BLaER1 treated with 17β-estradiol and CSF1 and Interleukin-3, amounts not matched to agents 10 nM and 100 nM (cell line): ENCODE results near the gene STARD9.
A peak's percentile ranks its signal among the peaks of the same experiment; 100 is the strongest.
"Not testable (repeated sequence)": the region's sequence is repeated elsewhere in the genome, so short reads cannot be mapped to it uniquely, and the experiment has no call there.

Experiments used
- H3K27ac ChIP-seq, 11 experiments: shearing (Covaris generic); formaldehyde crosslinking; 2 replicates each; pipeline ENCODE4 v1.8.1; 2022
- H3K27me3 ChIP-seq, 11 experiments: shearing (Covaris generic); formaldehyde crosslinking; 2 replicates each; pipeline ENCODE4 v1.8.1; 2022
- H3K36me3 ChIP-seq, 11 experiments: shearing (Covaris generic); formaldehyde crosslinking; 2 replicates each; pipeline ENCODE4 v1.8.1; 2022
- H3K4me1 ChIP-seq, 10 experiments: shearing (Covaris generic); formaldehyde crosslinking; 2 replicates each; pipeline ENCODE4 v1.8.1; 2022
- H3K4me2 ChIP-seq, 11 experiments: shearing (Covaris generic); formaldehyde crosslinking; 2 replicates each; pipeline ENCODE4 v1.8.1; 2022
- H3K4me3 ChIP-seq, 10 experiments: shearing (Covaris generic); formaldehyde crosslinking; 2 replicates each; pipeline ENCODE4 v1.8.1; 2022
- H3K9ac ChIP-seq, 11 experiments: shearing (Covaris generic); formaldehyde crosslinking; 2 replicates each; pipeline ENCODE4 v1.8.1; 2022
- H3K9me3 ChIP-seq, 11 experiments: shearing (Covaris generic); formaldehyde crosslinking; replicated peaks in 1 of 11; 2 replicates each; pipeline ENCODE4 v1.8.1; 2022
- H4K20me1 ChIP-seq, 11 experiments: shearing (Covaris generic); formaldehyde crosslinking; 2 replicates each; pipeline ENCODE4 v1.8.1; 2022
- Cebpa-rat ChIP-seq, 11 experiments: shearing (Covaris generic); IDR thresholded peaks; 2 replicates each; pipeline ENCODE4 v1.8.1; 2022

Gene STARD9

DNA sequence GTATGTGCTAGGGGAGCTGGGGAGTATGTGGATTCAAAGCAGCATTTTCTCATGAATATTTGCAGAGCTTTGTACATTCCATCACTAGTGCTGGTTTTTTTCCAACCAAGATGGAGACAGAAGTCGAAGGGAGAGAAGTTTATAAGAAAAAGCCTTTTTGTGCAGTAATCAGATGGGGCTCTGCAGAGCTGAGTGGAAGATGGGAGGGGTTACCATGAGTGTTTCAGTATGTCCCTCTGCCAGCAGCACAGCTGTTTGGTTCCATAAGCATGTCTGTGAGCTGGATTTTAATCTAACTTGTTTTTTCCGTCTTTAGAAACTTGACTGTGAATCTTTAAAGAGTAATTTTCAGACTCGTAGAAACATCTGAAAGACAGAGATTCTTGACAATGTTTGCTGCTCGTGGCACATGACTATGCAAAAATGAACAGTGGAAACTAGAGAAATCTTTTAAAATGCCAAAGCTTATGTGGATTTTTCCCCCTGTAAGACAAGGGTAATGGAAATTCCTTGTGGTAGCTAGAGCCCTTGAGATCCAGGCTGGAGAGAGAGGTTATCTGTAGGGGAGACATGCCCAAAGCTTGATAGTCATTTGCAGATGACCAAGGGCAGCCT, 20.3 kb downstream of the STARD9 start:
- TF ChIP-seq Cebpa-rat (IDR thresholded peaks at IDR 0.05), result no peak
- Histone ChIP-seq H3K27ac (no peak overlapping the region), H3K27me3 (no peaks in the 10 kb centered on the region), H3K9ac (no peak overlapping the region), H3K36me3 (peaks cover 9 to 47% (median 30%) of the 10 kb centered on the region in 11 experiments; a peak in 19 of 22 replicates), H3K4me2 (no peak overlapping the region), H3K4me3 (no peak overlapping the region), H3K4me1 (no peaks in the 10 kb centered on the region), H4K20me1 (no peaks in the 10 kb centered on the region), H3K9me3 (peaks cover 0 to 13% (median 8%) of the 10 kb centered on the region in 11 experiments; a peak in 10 of 22 replicates)

- peaks cover 21 to 34% (median 25%) of the 10 kb centered on the region in 10 experiments for H3K4me1 ChIP-seq
These were observed 25.9 kb downstream of the STARD9 start for GRCh38 chr15:42601316-42601715.

GRCh38 chr15:42602501-42602900, 27.1 kb downstream of the STARD9 start:
- peaks cover 18 to 50% (median 36%) of the 10 kb centered on the region in 11 experiments for H3K36me3 ChIP-seq
- H4K20me1 ChIP-seq, result no peaks in the 10 kb centered on the region
- no peak overlapping the region for H3K9ac ChIP-seq
- no peaks in the 10 kb centered on the region for H3K27me3 ChIP-seq
- no peak for TF ChIP-seq Cebpa-rat (IDR thresholded peaks at IDR 0.05)
- H3K4me2 ChIP-seq, result no peak overlapping the region
- no peak overlapping the region for H3K27ac ChIP-seq
- peaks cover 32 to 45% (median 37%) of the 10 kb centered on the region in 10 experiments for H3K4me1 ChIP-seq
- H3K9me3 ChIP-seq, result peaks cover 24 to 43% (median 37%) of the 10 kb centered on the region in 11 experiments
- no peak overlapping the region; a peak in 1 of 20 replicates for H3K4me3 ChIP-seq

More at GRCh38 chr15:42601316-42601715, 25.9 kb downstream of the STARD9 start:
- H3K27ac ChIP-seq, H3K9ac ChIP-seq, H4K20me1 ChIP-seq, H3K4me2 ChIP-seq, H3K27me3 ChIP-seq, H3K4me3 ChIP-seq: not testable (repeated sequence)
- H3K9me3 ChIP-seq, result peaks cover 24 to 43% (median 37%) of the 10 kb centered on the region in 11 experiments
- H3K36me3 ChIP-seq, result peaks cover 18 to 50% (median 36%) of the 10 kb centered on the region in 11 experiments

GRCh38 chr15:42603978-42604377, 28.6 kb downstream of the STARD9 start:
- H3K9me3 ChIP-seq, result peaks cover 24 to 43% (median 37%) of the 10 kb centered on the region in 11 experiments
- no peaks in the 10 kb centered on the region for H4K20me1 ChIP-seq
- no peak overlapping the region for H3K4me3 ChIP-seq
- H3K4me2 ChIP-seq, result peak overlapping the region in 6 of 11 experiments; percentile 1 to 96 (median 83); a peak in 6 of 22 replicates
- no peak overlapping the region for H3K9ac ChIP-seq
- peaks cover 18 to 46% (median 36%) of the 10 kb centered on the region in 11 experiments for H3K36me3 ChIP-seq
- no peak for TF ChIP-seq Cebpa-rat (IDR thresholded peaks at IDR 0.05)
- no peaks in the 10 kb centered on the region for H3K27me3 ChIP-seq
- peaks cover 47 to 60% (median 52%) of the 10 kb centered on the region in 10 experiments for H3K4me1 ChIP-seq
- peak overlapping the region in 3 of 11 experiments; percentile 17 to 78 (median 75); a peak in 7 of 22 replicates for H3K27ac ChIP-seq

DNA sequence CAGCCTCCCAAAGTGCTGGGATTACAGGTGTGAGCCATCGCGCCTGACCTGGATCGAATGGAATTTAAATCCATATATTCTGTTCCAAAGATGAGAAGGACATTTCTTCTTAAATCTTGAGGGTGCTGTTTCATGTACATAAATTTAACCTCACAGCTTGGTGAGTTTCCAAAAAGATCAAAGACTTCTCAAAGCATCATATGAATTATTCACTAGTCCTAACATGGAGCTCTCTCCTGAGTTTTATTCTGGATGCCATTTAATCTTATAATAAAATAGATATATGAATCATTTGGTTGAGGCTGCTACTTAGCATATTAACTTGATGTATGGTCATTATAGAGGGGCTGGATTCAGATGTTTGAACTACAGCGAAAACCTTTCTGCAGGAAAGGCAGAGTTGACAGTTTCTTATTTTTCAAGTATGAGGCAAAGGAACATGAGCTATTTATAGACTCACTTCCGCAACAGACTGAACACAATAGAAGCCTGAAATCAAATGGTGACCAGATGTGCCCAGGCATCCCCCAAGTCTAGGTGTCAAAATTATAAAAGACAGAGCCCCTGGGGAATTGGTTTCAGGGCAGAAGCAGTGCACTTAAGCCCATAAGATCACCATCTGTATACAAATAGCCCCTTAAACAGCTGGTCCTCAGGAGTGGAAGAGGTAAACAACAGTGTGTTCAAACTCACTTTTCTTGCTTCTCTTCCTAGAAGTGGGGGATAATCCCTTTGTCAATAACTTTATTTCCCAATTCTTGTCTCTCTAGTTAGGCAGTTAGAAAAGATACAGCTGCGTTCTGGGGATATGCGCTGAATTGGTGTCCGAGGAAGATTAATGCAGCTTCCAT, 29.7 kb downstream of the STARD9 start:
- TF ChIP-seq Cebpa-rat (IDR thresholded peaks at IDR 0.05), result no peak
- peak overlapping the region in 9 of 11 experiments; percentile 25 to 61 (median 47); a peak in 16 of 22 replicates for H3K9ac ChIP-seq
- no peaks in the 10 kb centered on the region for H3K27me3 ChIP-seq
- H3K4me2 ChIP-seq, result peak overlapping the region; percentile 76 to 96 (median 85)
- H4K20me1 ChIP-seq, result no peaks in the 10 kb centered on the region
- H3K9me3 ChIP-seq, result peaks cover 24 to 37% (median 33%) of the 10 kb centered on the region in 11 experiments
- H3K27ac ChIP-seq, result peak overlapping the region in 9 of 11 experiments; percentile 64 to 81 (median 75); a peak in 20 of 22 replicates
- H3K4me1 ChIP-seq, result peaks cover 54 to 72% (median 63%) of the 10 kb centered on the region in 10 experiments
- peak overlapping the region in 7 of 10 experiments; percentile 3 to 43 (median 10); a peak in 6 of 20 replicates for H3K4me3 ChIP-seq
- peaks cover 12 to 35% (median 28%) of the 10 kb centered on the region in 11 experiments for H3K36me3 ChIP-seq

DNA sequence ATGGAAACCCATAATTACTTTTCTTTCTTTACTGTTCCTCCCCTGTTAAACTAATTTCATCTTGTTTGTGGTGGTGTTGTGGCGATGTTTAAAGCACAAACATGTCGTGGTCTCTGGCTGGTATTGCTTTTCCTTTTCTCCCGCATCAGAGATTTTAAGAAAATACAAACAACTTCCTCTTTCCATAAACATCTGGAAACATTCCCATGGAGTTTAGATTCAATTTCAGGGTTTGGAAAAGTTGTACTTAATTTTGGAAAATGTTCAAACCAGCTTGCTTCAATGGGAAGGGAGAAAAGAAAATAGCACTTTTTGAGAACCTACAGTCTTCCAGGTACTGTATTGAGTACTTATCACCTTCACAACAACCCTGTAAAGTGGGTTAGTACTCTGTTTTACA, 30.4 kb downstream of the STARD9 start:
- Histone ChIP-seq H3K27ac (peak overlapping the region in 9 of 11 experiments; percentile 64 to 81 (median 75); a peak in 19 of 22 replicates), H4K20me1 (no peaks in the 10 kb centered on the region), H3K4me1 (peaks cover 54 to 77% (median 68%) of the 10 kb centered on the region in 10 experiments), H3K36me3 (peaks cover 9 to 29% (median 24%) of the 10 kb centered on the region in 11 experiments; a peak in 21 of 22 replicates), H3K9ac (peak overlapping the region in 9 of 11 experiments; percentile 25 to 61 (median 47); a peak in 15 of 22 replicates), H3K9me3 (peaks cover 24 to 30% (median 29%) of the 10 kb centered on the region in 11 experiments), H3K4me2 (peak overlapping the region; percentile 76 to 96 (median 85)), H3K27me3 (no peaks in the 10 kb centered on the region), H3K4me3 (peak overlapping the region in 6 of 10 experiments; percentile 3 to 43 (median 14); a peak in 5 of 20 replicates)
- no peak for TF ChIP-seq Cebpa-rat (IDR thresholded peaks at IDR 0.05)

DNA sequence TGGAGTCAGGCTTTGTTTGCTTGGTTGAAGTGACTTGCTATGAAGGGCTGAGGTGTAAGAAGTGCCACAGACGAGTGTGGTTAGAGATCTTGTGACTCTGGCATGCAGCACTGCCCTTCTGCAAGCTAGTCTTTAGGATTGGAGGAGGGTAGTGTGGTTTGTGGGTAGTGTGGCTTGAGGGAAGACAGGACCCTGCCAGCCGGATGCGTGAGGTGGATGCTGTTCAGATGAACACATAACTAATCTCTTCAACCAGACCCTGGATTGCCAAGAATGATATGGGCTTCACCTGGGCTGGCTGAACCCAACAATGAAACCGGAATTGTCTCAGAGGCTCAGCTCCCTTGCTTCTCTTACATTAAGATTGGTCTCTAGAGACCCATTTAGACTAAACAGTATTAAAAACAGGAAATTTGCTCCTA, 32.7 kb downstream of the STARD9 start:
- peaks cover 54 to 76% (median 68%) of the 10 kb centered on the region in 10 experiments for H3K4me1 ChIP-seq
- peaks cover 0 to 6% (median 5%) of the 10 kb centered on the region in 11 experiments; a peak in 9 of 22 replicates for H3K36me3 ChIP-seq
- TF ChIP-seq Cebpa-rat (IDR thresholded peaks at IDR 0.05), result no peak
- peak overlapping the region in 4 of 11 experiments; percentile 14 to 47 (median 26); a peak in 3 of 22 replicates for H3K9ac ChIP-seq
- H4K20me1 ChIP-seq, result no peaks in the 10 kb centered on the region
- H3K27me3 ChIP-seq, result no peaks in the 10 kb centered on the region
- peak overlapping the region; percentile 76 to 96 (median 86) for H3K4me2 ChIP-seq
- H3K9me3 ChIP-seq, result peaks cover 4 to 9% (median 6%) of the 10 kb centered on the region in 11 experiments; a peak in 17 of 22 replicates
- H3K4me3 ChIP-seq, result no peak overlapping the region; a peak in 1 of 20 replicates
- peak overlapping the region in 9 of 11 experiments; percentile 11 to 60 (median 45); a peak in 15 of 22 replicates for H3K27ac ChIP-seq

DNA sequence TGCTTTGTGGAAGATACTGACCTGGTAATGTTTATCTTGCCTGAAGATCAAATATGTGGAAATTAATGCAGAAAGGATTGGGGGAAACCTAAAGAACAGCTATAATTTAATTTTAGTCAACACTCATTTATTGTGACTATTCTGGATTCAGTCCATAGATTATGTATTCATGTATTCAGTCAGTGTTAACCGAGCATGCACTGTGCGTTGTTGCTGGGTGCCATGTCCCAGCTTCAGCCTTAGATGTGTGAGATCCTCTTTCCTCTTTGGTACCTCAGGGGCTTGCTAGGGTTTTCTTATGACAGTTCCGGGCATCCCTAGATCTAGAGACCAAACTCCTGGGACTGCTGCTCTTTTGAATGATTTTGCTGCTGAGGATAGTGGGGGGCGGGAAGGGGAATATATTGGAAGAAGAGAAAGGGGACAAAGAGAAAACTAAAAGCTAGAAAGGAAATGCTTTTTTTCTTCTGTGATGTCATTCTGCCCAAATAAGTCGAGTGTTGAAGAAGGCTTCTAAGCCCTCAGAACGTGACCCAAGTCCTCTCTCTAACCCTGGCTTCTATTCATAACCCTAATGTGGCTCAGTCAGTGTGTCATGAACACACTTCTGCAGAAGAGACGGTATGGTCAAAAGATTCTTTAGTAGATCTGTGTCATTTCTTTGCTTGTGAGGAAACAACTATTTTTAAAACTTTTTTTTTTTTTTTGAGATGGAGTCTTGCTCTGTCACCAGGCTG, 33.5 kb downstream of the STARD9 start:
- Histone ChIP-seq H4K20me1 (no peaks in the 10 kb centered on the region), H3K4me2 (peak overlapping the region; percentile 76 to 96 (median 86); a peak in 21 of 22 replicates)

More for the DNA sequence above, 33.5 kb downstream of the STARD9 start:
- no peak overlapping the region for H3K4me3 ChIP-seq
- H3K9ac ChIP-seq, result no peak overlapping the region
- peaks cover 0 to under 1% (median 0%) of the 10 kb centered on the region in 11 experiments; a peak in 2 of 22 replicates for H3K9me3 ChIP-seq
- H3K4me1 ChIP-seq, result peaks cover 54 to 68% (median 65%) of the 10 kb centered on the region in 10 experiments
- H3K27ac ChIP-seq, result peak overlapping the region in 7 of 11 experiments; percentile 2 to 53 (median 11); a peak in 10 of 22 replicates
- no peaks in the 10 kb centered on the region for H3K27me3 ChIP-seq
- no peaks in the 10 kb centered on the region; a peak in 2 of 22 replicates for H3K36me3 ChIP-seq
- no peak for TF ChIP-seq Cebpa-rat (IDR thresholded peaks at IDR 0.05)
